Smooth muscle cell (in vitro differentiated cells): ENCODE data around the gene PDE4A. TPM values are rescaled to one million over a fixed set of nuclear protein-coding genes. Genes with fewer than 3 reads are reported as not detected.

Experiments
- DNase-seq: peaks from one replicate; lab custom pipeline; 2025; ENCODE audit not compliant: unreplicated experiment; lab: John Stamatoyannopoulos, UW
- H2AFZ ChIP-seq: fragments of 200-600 bp; sonication (generic); 2 replicates; pipeline ENCODE4 v1.6.0; 2016; ENCODE audit warnings: antibody characterized with exemption, low read depth, mild to moderate bottlenecking
- H3F3A ChIP-seq: fragments of 200-600 bp; sonication (generic); 2 replicates; pipeline ENCODE4 v1.6.0; 2017; ENCODE audit warnings: antibody characterized with exemption, low read depth
- H3K27ac ChIP-seq: fragments of 200-600 bp; sonication (generic); 2 replicates; pipeline ENCODE4 v1.5.1; 2016; ENCODE audit warnings: low read depth, mild to moderate bottlenecking
- H3K27me3 ChIP-seq: fragments of 200-600 bp; sonication (generic); 2 replicates; pipeline ENCODE4 v1.6.1; 2016; ENCODE audit warnings: low read depth, mild to moderate bottlenecking
- H3K36me3 ChIP-seq: fragments of 200-600 bp; sonication (generic); 2 replicates; pipeline ENCODE4 v1.5.1; 2016; ENCODE audit warnings: low read depth
- H3K4me1 ChIP-seq: fragments of 200-600 bp; sonication (generic); 2 replicates; pipeline ENCODE4 v1.5.1; 2016; ENCODE audit warnings: low read depth
- H3K4me2 ChIP-seq: fragments of 200-600 bp; sonication (generic); 2 replicates; pipeline ENCODE4 v1.6.0; 2016; ENCODE audit warnings: mild to moderate bottlenecking
- H3K4me3 ChIP-seq: fragments of 200-600 bp; sonication (generic); 2 replicates; pipeline ENCODE4 v1.5.1; 2016; ENCODE audit warnings: mild to moderate bottlenecking
- H3K79me2 ChIP-seq: fragments of 200-600 bp; sonication (generic); 2 replicates; pipeline ENCODE4 v1.6.0; 2016; ENCODE audit warnings: low read depth, mild to moderate bottlenecking
- H3K9ac ChIP-seq: fragments of 200-600 bp; sonication (generic); 2 replicates; pipeline ENCODE4 v1.6.0; 2016; ENCODE audit warnings: low read depth
- H3K9me3 ChIP-seq: fragments of 200-600 bp; sonication (generic); replicated peaks from 2 replicates; pipeline ENCODE4 v1.5.1; 2016; ENCODE audit warnings: low read depth
- H4K20me1 ChIP-seq: fragments of 200-600 bp; sonication (generic); 2 replicates; pipeline ENCODE4 v1.6.0; 2016; ENCODE audit warnings: low read depth
- WGBS: methylation state at CpG from one replicate; pipeline ENCODE4 v1.1.7; 2016; ENCODE audit warnings: low lambda C conversion rate; 5-methylcytosine and 5-hydroxymethylcytosine counted together
- polyA plus RNA-seq: library from polyadenylated mRNA; unstranded; fragments of >200 nt; fragmentation: Nextera tagmentation; extraction: Ambion mirVana; gene quantifications from 2 replicates; pipeline ENCODE4 v1.2.1, GENCODE V29; 2016
- total RNA-seq: library from RNA; depleted of rRNA; stranded (reverse); fragments of >200 nt; gene quantifications from 2 replicates; pipeline ENCODE4 v1.2.3, GENCODE V29; 2014
- TF ChIP-seq, protein P1 (sequence below): fragments of 200-600 bp; sonication (generic); IDR thresholded peaks from 2 replicates; pipeline ENCODE4 v1.5.1; 2017; ENCODE audit warnings: borderline replicate concordance, mild to moderate bottlenecking, antibody characterized with exemption; ENCODE audit not compliant: insufficient read depth, poor library complexity, severe bottlenecking

PDE4A gene
- total and polyA plus RNA-seq, 2 experiments from 2014 or later, result 2.7 to 16.4 TPM

DNA sequence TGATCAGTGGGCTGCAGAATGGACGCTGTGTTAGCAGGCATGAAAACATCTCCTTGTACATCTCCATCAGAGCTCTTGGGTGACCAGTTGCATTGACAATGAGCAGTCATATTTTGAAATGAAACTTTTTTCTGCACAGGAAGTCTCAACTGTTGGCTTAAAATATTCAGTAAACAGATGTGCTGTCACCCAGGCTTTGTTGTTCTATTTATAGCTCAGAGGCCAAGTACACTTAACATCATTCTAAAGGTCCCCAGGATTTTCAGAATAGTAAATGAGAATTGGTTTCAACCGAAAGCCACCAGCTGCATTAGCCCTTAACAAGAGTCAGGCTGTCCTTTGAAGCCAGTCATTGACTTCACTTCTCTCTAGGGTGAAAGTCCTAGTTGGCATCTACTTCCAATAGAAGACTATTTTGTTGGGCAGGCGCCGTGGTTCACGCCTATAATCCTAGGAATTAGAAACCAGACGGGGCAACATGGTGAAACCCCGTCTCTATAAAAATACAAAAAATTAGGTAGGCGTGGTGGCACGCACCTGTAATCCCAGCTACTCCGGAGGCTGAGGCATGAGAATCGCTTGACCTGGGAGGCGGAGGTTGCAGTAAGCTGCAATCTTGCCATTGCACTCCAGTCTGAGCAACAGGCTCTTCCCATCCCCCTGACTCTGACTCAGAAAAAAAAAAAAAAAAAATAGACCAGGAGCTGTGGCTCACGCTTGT lies 7.9 kb upstream of the PDE4A start:
- Histone ChIP-seq H3K4me2 (no peak overlapping the region), H3K36me3 (no peaks in the 10 kb centered on the region), H3K27me3 (peaks cover 8% of the 10 kb centered on the region), H3K9ac (no peak overlapping the region), H3F3A (peaks cover 4% of the 10 kb centered on the region), H3K9me3 (no peaks in the 10 kb centered on the region), H3K4me3 (no peak overlapping the region), H3K4me1 (no peaks in the 10 kb centered on the region), H4K20me1 (no peaks in the 10 kb centered on the region), H2AFZ (no peak overlapping the region), H3K79me2 (no peaks in the 10 kb centered on the region), H3K27ac (no peak overlapping the region)
- 84% methylated on average over 13 of the region's 13 CpGs for WGBS
- DNase-seq, result no peak
- TF ChIP-seq, protein P1, sequence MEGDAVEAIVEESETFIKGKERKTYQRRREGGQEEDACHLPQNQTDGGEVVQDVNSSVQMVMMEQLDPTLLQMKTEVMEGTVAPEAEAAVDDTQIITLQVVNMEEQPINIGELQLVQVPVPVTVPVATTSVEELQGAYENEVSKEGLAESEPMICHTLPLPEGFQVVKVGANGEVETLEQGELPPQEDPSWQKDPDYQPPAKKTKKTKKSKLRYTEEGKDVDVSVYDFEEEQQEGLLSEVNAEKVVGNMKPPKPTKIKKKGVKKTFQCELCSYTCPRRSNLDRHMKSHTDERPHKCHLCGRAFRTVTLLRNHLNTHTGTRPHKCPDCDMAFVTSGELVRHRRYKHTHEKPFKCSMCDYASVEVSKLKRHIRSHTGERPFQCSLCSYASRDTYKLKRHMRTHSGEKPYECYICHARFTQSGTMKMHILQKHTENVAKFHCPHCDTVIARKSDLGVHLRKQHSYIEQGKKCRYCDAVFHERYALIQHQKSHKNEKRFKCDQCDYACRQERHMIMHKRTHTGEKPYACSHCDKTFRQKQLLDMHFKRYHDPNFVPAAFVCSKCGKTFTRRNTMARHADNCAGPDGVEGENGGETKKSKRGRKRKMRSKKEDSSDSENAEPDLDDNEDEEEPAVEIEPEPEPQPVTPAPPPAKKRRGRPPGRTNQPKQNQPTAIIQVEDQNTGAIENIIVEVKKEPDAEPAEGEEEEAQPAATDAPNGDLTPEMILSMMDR, result no peak

DNA sequence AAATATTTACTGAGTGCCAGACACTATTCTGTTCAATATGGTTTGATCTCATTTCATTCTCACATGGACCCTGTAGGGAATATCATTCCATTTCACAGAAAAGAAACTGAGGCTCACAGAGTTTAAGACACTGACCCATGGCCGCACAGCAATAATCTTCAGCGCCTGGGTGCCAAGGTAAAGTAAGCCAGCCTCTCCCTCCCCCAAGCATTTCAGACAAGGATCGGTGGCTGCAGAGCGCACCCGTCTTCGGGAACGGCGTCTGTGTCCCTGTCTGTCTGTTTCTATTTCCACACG lies 4.3 kb upstream of the PDE4A start:
- Histone ChIP-seq H3K9ac (peak overlapping the region; percentile 61), H3K4me3 (peak overlapping the region; percentile 58), H3K79me2 (no peaks in the 10 kb centered on the region), H2AFZ (peak overlapping the region; percentile 97), H3K27ac (no peak overlapping the region), H4K20me1 (no peaks in the 10 kb centered on the region), H3K4me2 (peak overlapping the region; percentile 87), H3K27me3 (peaks cover 41% of the 10 kb centered on the region), H3F3A (peaks cover 4% of the 10 kb centered on the region), H3K4me1 (peaks cover 14% of the 10 kb centered on the region), H3K9me3 (no peaks in the 10 kb centered on the region), H3K36me3 (no peaks in the 10 kb centered on the region)
- no peak for DNase-seq
- WGBS, result 10% methylated on average over 9 of the region's 9 CpGs
- TF ChIP-seq, protein P1, result no peak

DNA sequence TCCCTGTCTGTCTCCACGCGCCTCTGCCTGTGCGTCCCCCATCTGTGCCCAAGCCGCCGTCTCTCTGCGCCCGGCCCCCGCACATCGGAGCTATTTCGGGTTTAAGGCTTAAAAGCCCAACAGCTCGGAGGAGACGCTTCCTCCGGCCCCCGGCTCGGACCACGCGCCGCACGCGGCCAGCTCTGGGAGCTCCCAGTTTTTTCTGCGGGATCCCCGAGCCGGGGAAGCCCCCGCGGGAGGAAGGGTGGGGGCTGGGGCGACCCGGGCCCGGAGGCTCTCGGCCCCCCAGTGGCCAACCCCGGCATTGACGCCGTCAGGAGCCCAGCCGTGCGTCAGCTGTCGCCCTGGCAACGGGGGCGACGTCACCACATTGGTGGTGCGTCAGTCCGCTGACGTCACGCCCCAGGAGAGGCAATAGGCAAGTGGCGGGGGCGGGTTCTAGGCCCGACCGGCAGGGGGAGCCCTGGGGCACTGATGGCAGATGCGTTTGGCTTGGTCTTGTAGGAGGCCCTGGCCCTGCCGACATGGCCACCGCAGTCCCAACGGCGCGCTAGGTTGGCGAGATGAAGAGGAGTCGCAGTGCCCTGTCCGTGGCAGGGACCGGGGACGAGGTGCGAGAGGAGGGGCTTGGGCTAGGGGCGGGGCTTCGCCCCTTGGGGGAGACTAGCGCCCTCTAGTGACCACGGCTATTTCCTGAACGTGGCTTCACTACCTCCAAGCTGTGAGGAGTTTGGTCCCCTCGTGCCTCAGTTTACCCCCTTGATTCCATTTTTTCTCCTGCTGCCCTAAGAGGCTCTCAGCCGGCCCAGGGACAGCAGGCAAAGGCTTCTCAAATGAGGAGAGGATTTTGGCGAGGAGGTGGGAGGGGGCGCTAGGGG lies 3.7 kb upstream of the PDE4A start:
- peak overlapping the region; percentile 61 for H3K9ac ChIP-seq
- peaks cover 14% of the 10 kb centered on the region for H3K4me1 ChIP-seq
- H4K20me1 ChIP-seq, result no peaks in the 10 kb centered on the region
- H3K27ac ChIP-seq, result no peak overlapping the region
- DNase-seq, result peak; percentile 78
- TF ChIP-seq, protein P1, result peak; percentile 86
- H2AFZ ChIP-seq, result peak overlapping the region; percentile 97
- H3K36me3 ChIP-seq, result no peaks in the 10 kb centered on the region
- WGBS, result 6% methylated on average over 58 of the region's 67 CpGs
- H3F3A ChIP-seq, result peaks cover 4% of the 10 kb centered on the region
- H3K27me3 ChIP-seq, result peaks cover 47% of the 10 kb centered on the region
- peak overlapping the region; percentile 87 for H3K4me2 ChIP-seq
- H3K4me3 ChIP-seq, result peak overlapping the region; percentile 58
- H3K79me2 ChIP-seq, result no peaks in the 10 kb centered on the region
- no peaks in the 10 kb centered on the region for H3K9me3 ChIP-seq
